GM19452 (cell line): Measurements from ENCODE around the gene TBRG4.

Experiments
- ATAC-seq: cut with Tn5 transposase; IDR thresholded peaks from one replicate; pipeline ENCODE4 v1.9.1; 2021; ENCODE audit not compliant: unreplicated experiment

Gene TBRG4

DNA sequence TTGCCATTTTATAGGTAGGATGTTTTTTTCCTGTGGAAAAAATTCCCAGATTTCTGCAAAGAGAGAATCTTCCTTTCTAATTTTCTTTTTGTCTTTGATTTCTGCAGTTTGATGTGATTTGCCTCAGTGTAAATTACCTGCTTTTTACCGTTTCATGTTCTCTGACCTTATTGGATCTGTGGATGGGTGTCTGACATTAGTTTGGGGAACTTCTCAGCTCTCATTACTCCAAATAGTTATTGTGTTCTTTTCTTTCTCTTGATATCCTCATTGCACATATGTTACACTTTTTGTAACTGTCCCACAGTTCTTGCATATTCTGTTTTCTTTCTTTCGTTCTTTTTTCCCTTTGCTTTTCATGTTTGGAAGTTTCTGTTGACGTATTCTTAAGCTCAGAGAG lies 51.2 kb downstream of the TBRG4 start:
- no peak for ATAC-seq

DNA sequence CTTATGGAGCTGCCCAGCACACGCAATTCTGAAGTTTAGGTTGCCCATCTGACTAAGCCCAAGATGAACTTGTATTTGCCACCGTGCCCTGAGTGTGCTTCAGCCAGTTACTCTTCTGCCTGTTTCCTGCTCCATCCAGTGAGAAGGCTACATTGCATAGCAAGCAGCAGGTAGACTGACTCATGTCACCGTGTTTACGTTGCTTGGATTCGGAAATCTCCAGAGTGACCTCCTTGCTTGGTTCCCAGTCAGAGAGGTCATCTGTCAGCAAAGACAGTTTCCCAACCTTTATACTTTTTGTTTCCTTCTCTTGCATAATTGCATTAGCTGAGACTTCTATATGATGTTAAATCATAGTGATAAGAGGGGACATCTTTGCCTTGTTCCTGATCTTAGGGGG lies 53.6 kb downstream of the TBRG4 start:
- no peak for ATAC-seq

DNA sequence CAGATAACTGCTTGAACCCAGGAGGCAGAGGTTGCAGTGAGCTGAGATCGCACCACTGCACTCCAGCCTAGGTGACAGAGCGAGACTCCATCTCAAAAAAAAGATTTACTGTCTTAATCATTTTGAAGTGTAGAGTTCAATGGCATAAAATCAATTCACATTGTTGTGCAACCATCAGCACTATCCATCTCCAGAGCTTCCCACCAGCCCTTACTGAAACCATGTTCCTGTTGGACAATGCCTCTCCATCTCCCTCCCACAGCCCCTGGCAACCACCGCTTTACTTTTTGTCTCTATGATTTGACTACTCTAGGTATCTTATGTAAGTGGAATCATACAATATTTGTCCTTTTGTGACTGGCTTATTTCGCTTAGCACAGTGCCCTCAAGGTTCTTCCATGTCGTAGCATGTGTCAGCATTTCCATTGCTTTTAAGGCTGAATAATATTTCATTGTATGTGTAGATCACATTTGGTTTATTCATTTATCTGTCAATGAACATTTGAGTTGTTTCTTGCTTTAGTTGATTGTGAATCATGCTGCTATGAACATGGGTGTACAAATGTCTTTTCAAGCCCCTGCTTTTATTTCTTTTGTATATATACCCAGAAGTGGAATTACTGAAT lies 55.8 kb downstream of the TBRG4 start:
- no peak for ATAC-seq

GRCh38 chr7:45055016-45055415 lies 56.5 kb downstream of the TBRG4 start:
- no peak for ATAC-seq

- ATAC-seq = no peak
Observed at GRCh38 chr7:45054442-45054841, 57.1 kb downstream of the TBRG4 start.

GRCh38 chr7:45053941-45054340 lies 57.6 kb downstream of the TBRG4 start:
- no peak for ATAC-seq

GRCh38 chr7:45053401-45053800 lies 58.1 kb downstream of the TBRG4 start:
- no peak for ATAC-seq

GRCh38 chr7:45052011-45052410 lies 59.5 kb downstream of the TBRG4 start:
- no peak for ATAC-seq

DNA sequence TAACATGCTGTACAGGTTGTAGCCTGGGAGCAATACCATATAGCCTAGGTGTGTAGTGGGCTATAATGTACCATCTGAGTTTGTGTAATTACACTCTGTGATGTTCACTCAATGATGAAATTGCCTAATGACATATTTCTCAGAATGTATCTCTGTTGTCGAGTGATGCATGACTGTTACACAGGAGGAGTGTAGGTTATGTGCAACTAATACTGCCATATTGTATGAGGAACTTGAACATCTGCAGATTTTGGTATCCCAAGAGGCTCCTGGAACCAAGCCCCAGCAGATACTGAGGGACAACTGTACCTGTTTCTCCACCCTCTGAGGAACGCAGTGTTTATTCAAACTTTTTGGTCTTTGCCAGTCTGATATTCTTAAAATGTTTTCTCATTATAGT lies 61.3 kb downstream of the TBRG4 start:
- no peak for ATAC-seq
